ENCODE data around the gene CD99L2.

CD99L2 gene

GRCh38 chrX:150874448-150874847, 24.0 kb downstream of the CD99L2 start:
- Histone ChIP-seq H3K4me1 (ENCODE audit: control insufficient read depth in 2 of 2, insufficient read depth in 2 of 2, low read length in 2 of 2) (no peaks in the 10 kb centered on the region), H3K36me3 (ENCODE audit: control insufficient read depth in 2 of 2, insufficient read depth in 2 of 2, low read length in 2 of 2) (no peaks in the 10 kb centered on the region), H3K9me3 (ENCODE audit: control insufficient read depth in 2 of 2, low read length in 2 of 2) (no peaks in the 10 kb centered on the region), H3K27ac (ENCODE audit: low read depth in 2 of 2, low read length in 2 of 2) (no peak overlapping the region), H3K4me3 (ENCODE audit: low read length in 2 of 2) (no peak overlapping the region), H3K9ac (ENCODE audit: low read depth in 1 of 2, low read length in 2 of 2) (no peak overlapping the region), H3K27me3 (ENCODE audit: control insufficient read depth in 2 of 2, insufficient read depth in 2 of 2, low read length in 2 of 2) (peaks cover 0 to 3% of the 10 kb centered on the region in 2 donors)

- peaks cover 0 to 3% of the 10 kb centered on the region in 2 donors for H3K27me3 ChIP-seq (ENCODE audit: control insufficient read depth in 2 of 2, insufficient read depth in 2 of 2, low read length in 2 of 2)
- H3K27ac ChIP-seq (ENCODE audit: low read depth in 2 of 2, low read length in 2 of 2) = no peak overlapping the region
- no peak overlapping the region for H3K4me3 ChIP-seq (ENCODE audit: low read length in 2 of 2)
- H3K36me3 ChIP-seq (ENCODE audit: control insufficient read depth in 2 of 2, insufficient read depth in 2 of 2, low read length in 2 of 2) = no peaks in the 10 kb centered on the region
- no peaks in the 10 kb centered on the region for H3K9me3 ChIP-seq (ENCODE audit: control insufficient read depth in 2 of 2, low read length in 2 of 2)
- no peak overlapping the region for H3K9ac ChIP-seq (ENCODE audit: low read depth in 1 of 2, low read length in 2 of 2)
- no peaks in the 10 kb centered on the region for H3K4me1 ChIP-seq (ENCODE audit: control insufficient read depth in 2 of 2, insufficient read depth in 2 of 2, low read length in 2 of 2)
Observed at GRCh38 chrX:150873616-150874015, 24.9 kb downstream of the CD99L2 start.

DNA sequence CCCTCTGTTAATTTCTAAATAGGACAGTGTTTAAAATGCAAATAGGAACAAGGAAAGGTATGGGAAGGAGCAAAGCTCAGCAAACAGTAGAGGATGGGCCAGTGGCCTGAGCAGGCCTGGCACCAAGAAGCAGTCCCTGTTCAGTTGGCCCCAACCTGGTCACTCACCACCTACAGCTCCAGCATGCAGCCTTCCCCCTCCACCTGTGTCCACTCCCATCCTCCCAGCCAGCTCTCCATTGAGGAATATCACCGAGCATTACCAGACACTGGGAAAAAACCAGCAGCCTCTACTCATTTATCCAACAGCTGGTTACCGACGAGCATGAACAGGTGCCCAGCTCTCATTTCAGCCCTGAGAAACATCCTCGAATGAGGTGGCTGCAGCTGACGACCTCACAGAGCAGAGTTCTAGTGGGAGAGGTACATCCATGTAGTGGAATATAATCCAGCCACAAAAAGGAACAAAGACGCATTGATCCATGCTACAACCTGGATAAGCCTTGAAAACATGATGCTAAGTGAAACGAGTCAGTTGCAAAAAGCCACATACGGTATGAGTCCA, 25.6 kb downstream of the CD99L2 start:
- no peak overlapping the region for H3K27ac ChIP-seq (ENCODE audit: low read depth in 2 of 2, low read length in 2 of 2)
- no peaks in the 10 kb centered on the region for H3K4me1 ChIP-seq (ENCODE audit: control insufficient read depth in 2 of 2, insufficient read depth in 2 of 2, low read length in 2 of 2)
- no peaks in the 10 kb centered on the region for H3K9me3 ChIP-seq (ENCODE audit: control insufficient read depth in 2 of 2, low read length in 2 of 2)
- no peak overlapping the region for H3K9ac ChIP-seq (ENCODE audit: low read depth in 1 of 2, low read length in 2 of 2)
- no peaks in the 10 kb centered on the region for H3K36me3 ChIP-seq (ENCODE audit: control insufficient read depth in 2 of 2, insufficient read depth in 2 of 2, low read length in 2 of 2)
- H3K4me3 ChIP-seq (ENCODE audit: low read length in 2 of 2) = no peak overlapping the region
- H3K27me3 ChIP-seq (ENCODE audit: control insufficient read depth in 2 of 2, insufficient read depth in 2 of 2, low read length in 2 of 2) = peaks cover 0 to 3% of the 10 kb centered on the region in 2 donors

DNA sequence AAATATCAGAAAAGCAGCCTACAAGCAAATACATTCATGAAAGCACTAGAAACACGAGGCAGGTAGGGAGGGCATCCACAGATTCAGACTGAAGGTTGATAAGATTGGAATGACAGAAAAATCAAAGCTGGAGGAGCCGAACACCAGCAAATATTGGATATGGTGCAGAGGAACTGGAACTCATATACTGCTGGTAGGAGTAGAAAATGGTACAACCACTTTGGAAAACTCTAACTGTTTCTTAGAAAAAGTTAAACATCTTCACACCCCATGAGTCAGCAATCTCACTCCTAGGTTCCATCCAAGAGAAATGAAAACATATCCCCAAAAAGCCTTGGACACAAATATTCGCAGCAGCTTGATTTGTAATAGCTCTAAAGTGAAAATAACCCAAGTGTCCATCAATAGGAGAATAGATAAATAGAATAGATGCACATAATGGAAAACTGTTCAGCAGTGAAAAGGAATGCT, 27.1 kb downstream of the CD99L2 start:
- Histone ChIP-seq H3K36me3 (ENCODE audit: control insufficient read depth in 2 of 2, insufficient read depth in 2 of 2, low read length in 2 of 2) (no peaks in the 10 kb centered on the region), H3K27ac (ENCODE audit: low read depth in 2 of 2, low read length in 2 of 2) (no peak overlapping the region), H3K4me1 (ENCODE audit: control insufficient read depth in 2 of 2, insufficient read depth in 2 of 2, low read length in 2 of 2) (no peaks in the 10 kb centered on the region), H3K27me3 (ENCODE audit: control insufficient read depth in 2 of 2, insufficient read depth in 2 of 2, low read length in 2 of 2) (peaks cover 0 to 3% of the 10 kb centered on the region in 2 donors), H3K9me3 (ENCODE audit: control insufficient read depth in 2 of 2, low read length in 2 of 2) (no peaks in the 10 kb centered on the region), H3K4me3 (ENCODE audit: low read length in 2 of 2) (no peak overlapping the region), H3K9ac (ENCODE audit: low read depth in 1 of 2, low read length in 2 of 2) (no peak overlapping the region)

GRCh38 chrX:150870487-150871340, 27.8 kb downstream of the CD99L2 start:
- Histone ChIP-seq H3K9ac (ENCODE audit: low read depth in 1 of 2, low read length in 2 of 2) (no peak overlapping the region), H3K27ac (ENCODE audit: low read depth in 2 of 2, low read length in 2 of 2) (no peak overlapping the region), H3K27me3 (ENCODE audit: control insufficient read depth in 2 of 2, insufficient read depth in 2 of 2, low read length in 2 of 2) (peaks cover 0 to 3% of the 10 kb centered on the region in 2 donors), H3K4me3 (ENCODE audit: low read length in 2 of 2) (no peak overlapping the region), H3K4me1 (ENCODE audit: control insufficient read depth in 2 of 2, insufficient read depth in 2 of 2, low read length in 2 of 2) (no peaks in the 10 kb centered on the region), H3K36me3 (ENCODE audit: control insufficient read depth in 2 of 2, insufficient read depth in 2 of 2, low read length in 2 of 2) (no peaks in the 10 kb centered on the region), H3K9me3 (ENCODE audit: control insufficient read depth in 2 of 2, low read length in 2 of 2) (no peaks in the 10 kb centered on the region)

GRCh38 chrX:150870029-150870428, 28.4 kb downstream of the CD99L2 start:
- Histone ChIP-seq H3K36me3 (ENCODE audit: control insufficient read depth in 2 of 2, insufficient read depth in 2 of 2, low read length in 2 of 2) (no peaks in the 10 kb centered on the region), H3K4me1 (ENCODE audit: control insufficient read depth in 2 of 2, insufficient read depth in 2 of 2, low read length in 2 of 2) (no peaks in the 10 kb centered on the region), H3K4me3 (ENCODE audit: low read length in 2 of 2) (no peak overlapping the region), H3K9ac (ENCODE audit: low read depth in 1 of 2, low read length in 2 of 2) (no peak overlapping the region), H3K27me3 (ENCODE audit: control insufficient read depth in 2 of 2, insufficient read depth in 2 of 2, low read length in 2 of 2) (peaks cover 0 to 3% of the 10 kb centered on the region in 2 donors), H3K27ac (ENCODE audit: low read depth in 2 of 2, low read length in 2 of 2) (no peak overlapping the region), H3K9me3 (ENCODE audit: control insufficient read depth in 2 of 2, low read length in 2 of 2) (no peaks in the 10 kb centered on the region)

GRCh38 chrX:150869450-150869849, 29.0 kb downstream of the CD99L2 start:
- Histone ChIP-seq H3K27me3 (ENCODE audit: control insufficient read depth in 2 of 2, insufficient read depth in 2 of 2, low read length in 2 of 2) (peaks cover 0 to 3% of the 10 kb centered on the region in 2 donors), H3K4me3 (ENCODE audit: low read length in 2 of 2) (no peak overlapping the region), H3K27ac (ENCODE audit: low read depth in 2 of 2, low read length in 2 of 2) (no peak overlapping the region), H3K4me1 (ENCODE audit: control insufficient read depth in 2 of 2, insufficient read depth in 2 of 2, low read length in 2 of 2) (no peaks in the 10 kb centered on the region), H3K9ac (ENCODE audit: low read depth in 1 of 2, low read length in 2 of 2) (no peak overlapping the region), H3K36me3 (ENCODE audit: control insufficient read depth in 2 of 2, insufficient read depth in 2 of 2, low read length in 2 of 2) (no peaks in the 10 kb centered on the region), H3K9me3 (ENCODE audit: control insufficient read depth in 2 of 2, low read length in 2 of 2) (no peaks in the 10 kb centered on the region)

GRCh38 chrX:150868625-150869024, 29.8 kb downstream of the CD99L2 start:
- no peak overlapping the region for H3K27ac ChIP-seq (ENCODE audit: low read depth in 2 of 2, low read length in 2 of 2)
- no peak overlapping the region for H3K4me3 ChIP-seq (ENCODE audit: low read length in 2 of 2)
- peaks cover 0 to 3% of the 10 kb centered on the region in 2 donors for H3K27me3 ChIP-seq (ENCODE audit: control insufficient read depth in 2 of 2, insufficient read depth in 2 of 2, low read length in 2 of 2)
- no peaks in the 10 kb centered on the region for H3K9me3 ChIP-seq (ENCODE audit: control insufficient read depth in 2 of 2, low read length in 2 of 2)
- no peaks in the 10 kb centered on the region for H3K36me3 ChIP-seq (ENCODE audit: control insufficient read depth in 2 of 2, insufficient read depth in 2 of 2, low read length in 2 of 2)
- H3K4me1 ChIP-seq (ENCODE audit: control insufficient read depth in 2 of 2, insufficient read depth in 2 of 2, low read length in 2 of 2) = no peaks in the 10 kb centered on the region
- no peak overlapping the region for H3K9ac ChIP-seq (ENCODE audit: low read depth in 1 of 2, low read length in 2 of 2)

GRCh38 chrX:150864127-150864526, 34.3 kb downstream of the CD99L2 start:
- Histone ChIP-seq H3K4me3 (ENCODE audit: low read length in 2 of 2) (no peak overlapping the region), H3K4me1 (ENCODE audit: control insufficient read depth in 2 of 2, insufficient read depth in 2 of 2, low read length in 2 of 2) (no peaks in the 10 kb centered on the region), H3K9me3 (ENCODE audit: control insufficient read depth in 2 of 2, low read length in 2 of 2) (no peaks in the 10 kb centered on the region), H3K9ac (ENCODE audit: low read depth in 1 of 2, low read length in 2 of 2) (no peak overlapping the region), H3K27ac (ENCODE audit: low read depth in 2 of 2, low read length in 2 of 2) (no peak overlapping the region), H3K27me3 (ENCODE audit: control insufficient read depth in 2 of 2, insufficient read depth in 2 of 2, low read length in 2 of 2) (no peaks in the 10 kb centered on the region), H3K36me3 (ENCODE audit: control insufficient read depth in 2 of 2, insufficient read depth in 2 of 2, low read length in 2 of 2) (no peaks in the 10 kb centered on the region)

- Histone ChIP-seq H3K9ac (ENCODE audit: low read depth in 1 of 2, low read length in 2 of 2) (no peak overlapping the region), H3K27ac (ENCODE audit: low read depth in 2 of 2, low read length in 2 of 2) (no peak overlapping the region), H3K4me3 (ENCODE audit: low read length in 2 of 2) (no peak overlapping the region), H3K4me1 (ENCODE audit: control insufficient read depth in 2 of 2, insufficient read depth in 2 of 2, low read length in 2 of 2) (no peaks in the 10 kb centered on the region), H3K9me3 (ENCODE audit: control insufficient read depth in 2 of 2, low read length in 2 of 2) (no peaks in the 10 kb centered on the region), H3K27me3 (ENCODE audit: control insufficient read depth in 2 of 2, insufficient read depth in 2 of 2, low read length in 2 of 2) (no peaks in the 10 kb centered on the region), H3K36me3 (ENCODE audit: control insufficient read depth in 2 of 2, insufficient read depth in 2 of 2, low read length in 2 of 2) (no peaks in the 10 kb centered on the region)
Observed at GRCh38 chrX:150863191-150863590, 35.3 kb downstream of the CD99L2 start.
